HepG2 (cell line): Measurements from ENCODE around the gene PLD1. TPM values are rescaled to one million over a fixed set of nuclear protein-coding genes. Genes with fewer than 3 reads are reported as not detected.
"Not testable (repeated sequence)": the region's sequence is repeated elsewhere in the genome, so short reads cannot be mapped to it uniquely, and the experiment has no call there.

ENCODE experiments used
- AHDC1 ChIP-seq: sonication (generic); formaldehyde crosslinking; IDR thresholded peaks from 2 replicates; pipeline ENCODE4 v1.5.1; 2020; ENCODE audit warnings: mild to moderate bottlenecking, missing genetic modification reagents, borderline replicate concordance
- FOXA1 ChIP-seq, 2 experiments: fragments of 450-650 bp in 1 of 2; sonication (generic) in 1 of 2; formaldehyde crosslinking in 1 of 2; IDR thresholded peaks; 2 replicates each; pipeline versions ENCODE4 v1.4.0 to v1.6.1; 2016 to 2020; ENCODE audit warnings: missing genetic modification reagents in 1 of 2
- FOXA3 ChIP-seq: IDR thresholded peaks from 2 replicates; pipeline ENCODE4 v1.6.1; 2016; ENCODE audit warnings: missing genetic modification reagents, missing compliant biosample characterization
- FOXP4 ChIP-seq: sonication (generic); formaldehyde crosslinking; IDR thresholded peaks from 2 replicates; pipeline ENCODE4 v1.4.0; 2020; ENCODE audit warnings: missing genetic modification reagents
- HMGXB3 ChIP-seq: sonication (generic); formaldehyde crosslinking; IDR thresholded peaks from 2 replicates; pipeline ENCODE4 v1.4.0; 2020; ENCODE audit warnings: missing genetic modification reagents, borderline replicate concordance
- NFYC ChIP-seq: IDR thresholded peaks from 2 replicates; pipeline ENCODE4 v1.6.1; 2016; ENCODE audit warnings: missing genetic modification reagents, missing compliant biosample characterization
- POGZ ChIP-seq: sonication (generic); formaldehyde crosslinking; IDR thresholded peaks from 2 replicates; pipeline ENCODE4 v1.4.0; 2020; ENCODE audit warnings: mild to moderate bottlenecking, missing genetic modification reagents
- SOX13 ChIP-seq, 3 experiments: fragments of 450-650 bp in 1 of 3; sonication (generic) in 1 of 3; formaldehyde crosslinking in 1 of 3; IDR thresholded peaks in 2 of 3; conservative IDR thresholded peaks in 1 of 3; 2 replicates each; pipeline versions ENCODE4 v1.5.0 to v1.6.1; 2016 to 2020; ENCODE audit warnings: antibody characterized with exemption in 1 of 3, mild to moderate bottlenecking in 1 of 3, missing compliant biosample characterization in 1 of 3, missing genetic modification reagents in 1 of 3, moderate library complexity in 1 of 3
- polyA plus RNA-seq, 8 experiments: library from polyadenylated mRNA; depleted of rRNA in 3 of 8; stranded (reverse) in 7 of 8; unstranded in 1 of 8; fragments of >200 nt; fragmentation: Illumina TruSeq in 4 of 8; extraction: Trizol in 4 of 8; gene quantifications; 2 replicates each; pipeline versions ENCODE4 v1.2.1 to v1.2.3, GENCODE V29; 2011 to 2016; ENCODE audit warnings: low read depth in 4 of 8, missing spikeins in 1 of 8, mixed read lengths in 1 of 8; ENCODE audit not compliant: insufficient read depth in 1 of 8
- total RNA-seq, 5 experiments: library from RNA; depleted of rRNA; stranded (reverse); fragments of >200 nt; fragmentation: Illumina TruSeq; extraction: Trizol; gene quantifications; 2 replicates each; pipeline ENCODE4 v1.2.3, GENCODE V29; 2016; ENCODE audit warnings: low read depth in 1 of 5
- TF ChIP-seq, protein P1 (sequence below): IDR thresholded peaks from 2 replicates; pipeline ENCODE4 v1.4.0; 2020; ENCODE audit warnings: mild to moderate bottlenecking, missing genetic modification reagents

Gene PLD1
- total and polyA plus RNA-seq, 2 of the 13 experiments (the other 11 are each of a cell fraction or from before 2014, with no cell fraction given): 27.1 to 59.4 TPM

GRCh38 chr3:171746320-171747222, 63.7 kb downstream of the PLD1 start (continued):
- TF ChIP-seq, protein P1, sequence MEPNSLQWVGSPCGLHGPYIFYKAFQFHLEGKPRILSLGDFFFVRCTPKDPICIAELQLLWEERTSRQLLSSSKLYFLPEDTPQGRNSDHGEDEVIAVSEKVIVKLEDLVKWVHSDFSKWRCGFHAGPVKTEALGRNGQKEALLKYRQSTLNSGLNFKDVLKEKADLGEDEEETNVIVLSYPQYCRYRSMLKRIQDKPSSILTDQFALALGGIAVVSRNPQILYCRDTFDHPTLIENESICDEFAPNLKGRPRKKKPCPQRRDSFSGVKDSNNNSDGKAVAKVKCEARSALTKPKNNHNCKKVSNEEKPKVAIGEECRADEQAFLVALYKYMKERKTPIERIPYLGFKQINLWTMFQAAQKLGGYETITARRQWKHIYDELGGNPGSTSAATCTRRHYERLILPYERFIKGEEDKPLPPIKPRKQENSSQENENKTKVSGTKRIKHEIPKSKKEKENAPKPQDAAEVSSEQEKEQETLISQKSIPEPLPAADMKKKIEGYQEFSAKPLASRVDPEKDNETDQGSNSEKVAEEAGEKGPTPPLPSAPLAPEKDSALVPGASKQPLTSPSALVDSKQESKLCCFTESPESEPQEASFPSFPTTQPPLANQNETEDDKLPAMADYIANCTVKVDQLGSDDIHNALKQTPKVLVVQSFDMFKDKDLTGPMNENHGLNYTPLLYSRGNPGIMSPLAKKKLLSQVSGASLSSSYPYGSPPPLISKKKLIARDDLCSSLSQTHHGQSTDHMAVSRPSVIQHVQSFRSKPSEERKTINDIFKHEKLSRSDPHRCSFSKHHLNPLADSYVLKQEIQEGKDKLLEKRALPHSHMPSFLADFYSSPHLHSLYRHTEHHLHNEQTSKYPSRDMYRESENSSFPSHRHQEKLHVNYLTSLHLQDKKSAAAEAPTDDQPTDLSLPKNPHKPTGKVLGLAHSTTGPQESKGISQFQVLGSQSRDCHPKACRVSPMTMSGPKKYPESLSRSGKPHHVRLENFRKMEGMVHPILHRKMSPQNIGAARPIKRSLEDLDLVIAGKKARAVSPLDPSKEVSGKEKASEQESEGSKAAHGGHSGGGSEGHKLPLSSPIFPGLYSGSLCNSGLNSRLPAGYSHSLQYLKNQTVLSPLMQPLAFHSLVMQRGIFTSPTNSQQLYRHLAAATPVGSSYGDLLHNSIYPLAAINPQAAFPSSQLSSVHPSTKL: peak; percentile 28; the same call in 1 of the 2 replicates
- TF ChIP-seq FOXP4 (CRISPR knock-in tag) (peak; percentile 67), SOX13 (CRISPR knock-in tag; conservative IDR thresholded peaks at IDR 0.05 in 1 of 2, IDR thresholded peaks at IDR 0.05 in 1 of 2) (peak in 1 of 2 experiments; percentile 25; a peak in 1 of 4 replicates), AHDC1 (CRISPR knock-in tag) (peak; percentile 70; the same call in 1 of the 2 replicates), FOXA3 (CRISPR knock-in tag) (peak; percentile 84), POGZ (CRISPR knock-in tag) (peak; percentile 96), HMGXB3 (CRISPR knock-in tag) (0 out of 2 replicates have a peak, but pooled peaks have one; percentile 50), NFYC (CRISPR knock-in tag) (peak; percentile 77), FOXA1 (CRISPR knock-in tag; IDR thresholded peaks at IDR 0.05) (peak; percentile 12; the same call in 1 of the 2 replicates)
- not testable (repeated sequence) for TF ChIP-seq SOX13, FOXA1 (IDR thresholded peaks at IDR 0.05)
